AG04450 (cell line): ENCODE data around the gene GSG1L2. TPM values are rescaled to one million over a fixed set of nuclear protein-coding genes. Genes with fewer than 3 reads are reported as not detected.

Experiments used
- CTCF ChIA-PET: fragments of 300-600, 350-600 bp; formaldehyde crosslinking; extraction: SDS; loops from one replicate; lab custom pipeline; 2022; ENCODE audit warnings: antibody characterized with exemption, inconsistent platforms; lab: Charles Lee
- POLR2A ChIA-PET: fragments of 350-600 bp; formaldehyde crosslinking; extraction: SDS; loops from one replicate; lab custom pipeline; 2021; ENCODE audit warnings: antibody characterized with exemption, inconsistent platforms; lab: Yijun Ruan, JAX
- DNase-seq: peaks from one replicate; pipeline ENCODE4 v3.0.0-alpha.2; 2011; ENCODE audit warnings: low read depth, low spot score
- H3K27ac ChIP-seq: one replicate; pipeline ENCODE4 v1.5.1; 2012; ENCODE audit warnings: low read depth, low read length, control low read depth
- H3K27me3 ChIP-seq: one replicate; pipeline ENCODE4 v1.6.0; 2012; ENCODE audit warnings: low read length; ENCODE audit not compliant: control insufficient read depth, insufficient read depth
- H3K4me3 ChIP-seq: 2 replicates; pipeline ENCODE4 v1.5.1; 2011; ENCODE audit warnings: mild to moderate bottlenecking, low read depth, low read length, control low read depth
- H3K9me3 ChIP-seq: 2 replicates; pipeline ENCODE4 v1.5.1; 2012; ENCODE audit warnings: low read length; ENCODE audit not compliant: control insufficient read depth, insufficient read depth
- CTCF ChIP-seq: IDR thresholded peaks from 2 replicates; pipeline ENCODE4 v1.5.1; 2011; ENCODE audit warnings: low read depth, low read length, control low read depth, inconsistent platforms
- polyA plus RNA-seq: library from polyadenylated mRNA; depleted of rRNA; stranded (reverse); fragments of >200 nt; gene quantifications from 2 replicates; pipeline ENCODE4 v1.2.3, GENCODE V29; 2011

The GSG1L2 gene
- polyA plus RNA-seq, 1 experiment, result not detected

DNA sequence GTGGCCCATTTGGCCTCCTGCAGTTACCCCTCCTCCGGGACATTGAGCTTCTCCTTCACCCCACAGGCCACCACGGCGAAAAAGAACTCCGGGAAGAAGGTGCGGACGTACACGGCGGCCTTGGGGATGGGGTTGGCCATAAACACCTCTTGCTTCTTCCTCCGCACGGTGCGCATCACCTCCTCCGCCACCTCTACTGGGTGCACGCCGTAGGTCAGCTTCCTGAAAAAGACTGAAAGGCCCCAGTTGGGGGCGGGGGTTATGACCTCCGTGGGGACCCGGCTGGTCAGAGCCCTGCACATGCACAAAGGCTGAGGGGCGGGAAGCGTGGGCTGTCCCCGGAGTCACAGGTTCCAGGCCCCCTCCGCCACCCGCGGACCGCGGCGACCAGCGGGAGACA, 50.4 kb downstream of the GSG1L2 start:
- no peak for TF ChIP-seq CTCF
- ChIA-PET CTCF (no interaction called here), POLR2A (no interaction called here)
- H3K27ac ChIP-seq, result no peak overlapping the region
- no peaks in the 10 kb centered on the region for H3K27me3 ChIP-seq
- peaks cover 51% of the 10 kb centered on the region for H3K9me3 ChIP-seq
- no peak overlapping the region for H3K4me3 ChIP-seq
- no peak for DNase-seq

GRCh38 chr17:9769036-9769695, 52.7 kb downstream of the GSG1L2 start:
- CTCF ChIA-PET, result interaction anchor here (1.0 kb wide), 2 partner anchors 25 to 193 kb away, joined by 3 to 5 read pairs; partner anchors contain the start of genes CFAP52 and STX8
- no peak overlapping the region for H3K4me3 ChIP-seq
- H3K27ac ChIP-seq, result no peak overlapping the region
- TF ChIP-seq CTCF, result no peak
- POLR2A ChIA-PET, result no interaction called here
- H3K9me3 ChIP-seq, result peaks cover 39% of the 10 kb centered on the region
- H3K27me3 ChIP-seq, result no peaks in the 10 kb centered on the region
- DNase-seq, result no peak

GRCh38 chr17:9768381-9768934, 53.4 kb downstream of the GSG1L2 start:
- Histone ChIP-seq H3K27me3 (no peaks in the 10 kb centered on the region), H3K27ac (no peak overlapping the region), H3K9me3 (peaks cover 41% of the 10 kb centered on the region), H3K4me3 (no peak overlapping the region)
- ChIA-PET CTCF (interaction anchor here (0.6 to 1.2 kb wide), 6 partner anchors 10 to 484 kb away, joined by 3 to 5 read pairs (median 3); partner anchors contain the start of genes CFAP52 and STX8), POLR2A (no interaction called here)
- peak; percentile 26; the same call in 1 of the 2 replicates for TF ChIP-seq CTCF
- DNase-seq, result no peak

DNA sequence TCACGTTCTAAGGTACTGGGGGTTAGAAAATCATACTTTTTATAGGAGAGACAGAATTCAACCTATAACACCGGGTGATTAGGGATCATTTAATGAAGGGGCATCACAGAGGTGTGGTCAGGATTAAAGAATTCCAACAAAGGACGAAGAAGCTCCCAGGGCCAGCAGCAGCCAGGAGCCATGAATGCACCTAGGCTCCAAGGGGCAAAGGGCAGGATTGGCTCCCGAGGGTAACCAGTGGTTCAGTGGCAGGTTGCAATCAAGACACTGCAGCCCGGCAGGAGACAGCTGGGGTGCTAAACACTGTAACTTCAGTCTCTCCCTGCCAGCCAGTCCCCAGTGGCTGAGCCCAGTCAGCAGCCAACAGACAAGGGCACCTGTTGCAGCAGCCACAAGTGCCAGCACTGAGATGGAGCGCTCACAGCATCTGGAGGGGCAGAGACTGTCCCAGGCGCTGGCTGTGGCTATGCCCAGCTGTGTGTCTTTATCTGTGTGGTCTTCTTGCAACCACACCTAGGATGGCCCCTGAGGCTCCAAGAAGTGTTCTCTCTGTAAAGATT, 54.4 kb downstream of the GSG1L2 start:
- CTCF ChIA-PET, result interaction anchor here (1.2 kb wide), 1 partner anchor 10 kb away, joined by 3 read pairs; no protein-coding TSS in a partner anchor
- H3K27me3 ChIP-seq, result no peaks in the 10 kb centered on the region
- POLR2A ChIA-PET, result no interaction called here
- H3K9me3 ChIP-seq, result peaks cover 37% of the 10 kb centered on the region
- H3K27ac ChIP-seq, result no peak overlapping the region
- no peak for DNase-seq
- TF ChIP-seq CTCF, result no peak
- H3K4me3 ChIP-seq, result no peak overlapping the region

- Histone ChIP-seq H3K27ac (no peak overlapping the region), H3K4me3 (no peak overlapping the region), H3K9me3 (peaks cover 31% of the 10 kb centered on the region), H3K27me3 (no peaks in the 10 kb centered on the region)
- ChIA-PET POLR2A (no interaction called here), CTCF (no interaction called here)
- DNase-seq, result no peak
- no peak for TF ChIP-seq CTCF
Measured at GRCh38 chr17:9766970-9767369, 54.9 kb downstream of the GSG1L2 start.
